ENCODE measurements around the gene ABHD8. TPM values are rescaled to one million over a fixed set of nuclear protein-coding genes. Genes with fewer than 3 reads are reported as not detected.
A peak's percentile ranks its signal among the peaks of the same experiment; 100 is the strongest.

The ABHD8 gene
- total RNA-seq, 3 donors from 2014 or later (not counting 1 experiment from before 2014, with no cell fraction given), result 7.5 to 10.0 (median 9.7) TPM

DNA sequence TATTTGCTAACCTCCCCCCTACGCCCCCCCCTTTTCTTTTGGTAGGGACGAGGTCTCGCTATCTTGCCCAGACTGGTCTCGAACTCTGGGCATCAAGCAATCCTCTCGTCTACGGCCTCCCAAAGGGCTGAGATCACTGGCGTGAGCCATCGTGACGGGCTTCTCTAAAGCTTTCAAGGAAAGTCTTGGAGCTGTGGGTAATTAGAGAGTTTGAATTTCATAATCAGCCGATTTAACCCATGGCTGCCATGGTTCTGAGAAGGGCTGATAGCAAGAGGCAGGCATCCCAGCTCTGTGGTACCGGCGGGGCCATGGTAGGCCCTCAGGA, 679 bp upstream of the ABHD8 start:
- H3K9me3 Mint-ChIP-seq, result no peaks in the 10 kb centered on the region
- no peak overlapping the region for H3K4me3 ChIP-seq (ENCODE audit: low read length)
- H3K27ac Mint-ChIP-seq, result peak overlapping the region in 1 of 2 donors; percentile 89
- no peaks in the 10 kb centered on the region for H3K27me3 ChIP-seq (ENCODE audit: control insufficient read depth, insufficient read depth, low read length)
- peak overlapping the region; percentile 78 for H3K4me3 Mint-ChIP-seq
- peaks cover 16 to 32% of the 10 kb centered on the region in 2 donors for H3K4me1 Mint-ChIP-seq
- H3K27me3 Mint-ChIP-seq (ENCODE audit: low read depth in 2 of 2), result no peaks in the 10 kb centered on the region
- DNase-seq (no peak), ATAC-seq (no peak)
- intact Hi-C loops (cut with micrococcal nuclease), result no loop called here
- no peak overlapping the region for H3K27ac ChIP-seq (ENCODE audit: low read length)
- peaks cover 40% of the 10 kb centered on the region for H3K4me1 ChIP-seq (ENCODE audit: control insufficient read depth, insufficient read depth, low read length)
- no peaks in the 10 kb centered on the region for H3K36me3 ChIP-seq (ENCODE audit: control insufficient read depth, insufficient read depth, low read length)
- 94% methylated on average over 12 of the region's 12 CpGs for WGBS (ENCODE audit: insufficient coverage)
- H3K9me3 ChIP-seq (ENCODE audit: control insufficient read depth, insufficient read depth, low read length), result no peaks in the 10 kb centered on the region
- H3K36me3 Mint-ChIP-seq, result no peaks in the 10 kb centered on the region
- TF ChIP-seq, protein P1, sequence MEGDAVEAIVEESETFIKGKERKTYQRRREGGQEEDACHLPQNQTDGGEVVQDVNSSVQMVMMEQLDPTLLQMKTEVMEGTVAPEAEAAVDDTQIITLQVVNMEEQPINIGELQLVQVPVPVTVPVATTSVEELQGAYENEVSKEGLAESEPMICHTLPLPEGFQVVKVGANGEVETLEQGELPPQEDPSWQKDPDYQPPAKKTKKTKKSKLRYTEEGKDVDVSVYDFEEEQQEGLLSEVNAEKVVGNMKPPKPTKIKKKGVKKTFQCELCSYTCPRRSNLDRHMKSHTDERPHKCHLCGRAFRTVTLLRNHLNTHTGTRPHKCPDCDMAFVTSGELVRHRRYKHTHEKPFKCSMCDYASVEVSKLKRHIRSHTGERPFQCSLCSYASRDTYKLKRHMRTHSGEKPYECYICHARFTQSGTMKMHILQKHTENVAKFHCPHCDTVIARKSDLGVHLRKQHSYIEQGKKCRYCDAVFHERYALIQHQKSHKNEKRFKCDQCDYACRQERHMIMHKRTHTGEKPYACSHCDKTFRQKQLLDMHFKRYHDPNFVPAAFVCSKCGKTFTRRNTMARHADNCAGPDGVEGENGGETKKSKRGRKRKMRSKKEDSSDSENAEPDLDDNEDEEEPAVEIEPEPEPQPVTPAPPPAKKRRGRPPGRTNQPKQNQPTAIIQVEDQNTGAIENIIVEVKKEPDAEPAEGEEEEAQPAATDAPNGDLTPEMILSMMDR (IDR thresholded peaks at IDR 0.05), result no peak

DNA sequence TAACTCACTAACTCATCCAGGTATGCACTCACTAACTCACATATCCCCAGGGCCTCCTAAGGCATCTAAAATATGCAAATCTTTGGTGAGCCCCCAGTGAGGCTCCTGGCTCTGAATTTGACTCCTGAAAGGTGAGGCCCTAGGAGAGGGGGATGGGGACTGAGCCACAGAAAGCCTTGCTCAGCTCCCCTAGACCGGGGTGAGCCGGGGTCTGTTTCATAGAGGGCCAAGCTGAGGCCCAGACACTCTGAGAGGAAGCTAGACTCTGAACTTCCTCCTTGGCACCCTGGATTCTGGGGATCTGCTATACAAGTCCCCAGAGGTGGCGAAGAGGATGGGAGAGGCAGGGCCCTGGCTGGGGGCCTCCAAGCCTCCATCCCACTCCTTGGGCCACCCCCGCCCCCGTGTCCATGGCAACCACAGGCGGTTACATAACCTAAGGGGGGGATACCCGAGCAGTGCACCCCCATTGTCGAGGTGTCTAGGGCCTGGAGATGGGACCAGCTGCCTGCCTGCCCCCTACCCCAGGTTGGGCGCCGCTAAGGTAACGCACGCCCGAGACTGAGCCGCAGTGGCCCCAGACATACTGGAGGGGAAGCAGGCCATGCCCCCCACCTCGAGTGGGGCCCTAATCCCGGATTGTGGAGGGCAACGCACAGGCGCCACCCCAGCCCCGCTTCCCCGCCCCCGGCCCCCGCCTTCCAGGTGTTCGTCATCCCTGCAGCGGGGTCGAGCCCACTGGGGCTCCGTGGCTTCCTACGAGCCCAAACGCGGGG, 646 bp downstream of the ABHD8 start:
- WGBS (ENCODE audit: insufficient coverage), result 13% methylated on average over 29 of the region's 29 CpGs
- ATAC-seq, result peak in 1 of 3 donors; percentile 2
- H3K27me3 Mint-ChIP-seq (ENCODE audit: low read depth in 2 of 2), result no peaks in the 10 kb centered on the region
- H3K9me3 Mint-ChIP-seq, result no peaks in the 10 kb centered on the region
- Histone ChIP-seq H3K27me3 (ENCODE audit: control insufficient read depth, insufficient read depth, low read length) (no peaks in the 10 kb centered on the region), H3K4me3 (ENCODE audit: low read length) (peak overlapping the region; percentile 44), H3K9me3 (ENCODE audit: control insufficient read depth, insufficient read depth, low read length) (peaks cover 3% of the 10 kb centered on the region), H3K36me3 (ENCODE audit: control insufficient read depth, insufficient read depth, low read length) (no peaks in the 10 kb centered on the region), H3K4me1 (ENCODE audit: control insufficient read depth, insufficient read depth, low read length) (peaks cover 39% of the 10 kb centered on the region), H3K27ac (ENCODE audit: low read length) (peak overlapping the region; percentile 51)
- DNase-seq, result peak in 1 of 2 donors; percentile 52
- no peaks in the 10 kb centered on the region for H3K36me3 Mint-ChIP-seq
- peaks cover 15 to 26% of the 10 kb centered on the region in 2 donors for H3K4me1 Mint-ChIP-seq
- peak overlapping the region in 1 of 2 donors; percentile 89 for H3K27ac Mint-ChIP-seq
- H3K4me3 Mint-ChIP-seq, result peak overlapping the region; percentile 78
- intact Hi-C loops (cut with micrococcal nuclease), result no loop called here
- TF ChIP-seq, protein P1 (IDR thresholded peaks at IDR 0.05), result no peak

DNA sequence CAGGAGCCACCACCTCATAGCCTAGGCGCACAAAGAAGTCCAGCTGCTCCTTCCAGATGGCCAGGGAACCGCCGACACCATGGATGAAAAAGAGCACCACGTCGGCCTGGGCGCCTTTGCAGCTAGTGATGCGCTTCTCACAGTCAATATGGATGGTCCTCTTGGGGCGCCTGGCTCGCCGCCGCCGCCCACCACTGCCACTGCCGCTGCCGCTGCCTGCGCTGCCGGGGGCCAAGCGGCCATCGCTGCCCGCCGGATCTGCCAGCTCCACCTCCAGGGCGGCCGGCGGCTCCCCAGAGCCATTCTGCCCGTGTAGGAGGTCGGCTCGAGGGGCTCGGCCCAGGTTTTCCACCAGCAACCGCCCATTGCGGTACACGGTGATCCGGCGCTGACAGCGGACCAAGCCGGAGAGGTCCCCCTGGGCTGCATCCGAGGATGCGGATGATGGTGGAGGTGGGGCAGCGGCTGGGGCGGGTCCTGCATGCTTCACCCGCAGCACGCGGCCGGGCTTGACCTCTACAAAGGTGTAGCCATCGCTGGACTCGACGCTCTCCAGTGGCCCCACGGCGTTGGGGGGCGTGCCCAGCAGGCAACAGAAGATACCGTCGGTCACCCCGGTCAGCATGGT, 2.1 kb downstream of the ABHD8 start:
- TF ChIP-seq, protein P1 (IDR thresholded peaks at IDR 0.05), result no peak
- Histone ChIP-seq H3K4me3 (ENCODE audit: low read length) (no peak overlapping the region), H3K9me3 (ENCODE audit: control insufficient read depth, insufficient read depth, low read length) (peaks cover 3% of the 10 kb centered on the region), H3K27ac (ENCODE audit: low read length) (no peak overlapping the region), H3K27me3 (ENCODE audit: control insufficient read depth, insufficient read depth, low read length) (no peaks in the 10 kb centered on the region), H3K4me1 (ENCODE audit: control insufficient read depth, insufficient read depth, low read length) (peaks cover 32% of the 10 kb centered on the region), H3K36me3 (ENCODE audit: control insufficient read depth, insufficient read depth, low read length) (no peaks in the 10 kb centered on the region)
- Mint-ChIP-seq H3K4me3 (peak overlapping the region; percentile 9), H3K4me1 (peaks cover 15 to 24% of the 10 kb centered on the region in 2 donors), H3K27me3 (ENCODE audit: low read depth in 2 of 2) (no peaks in the 10 kb centered on the region), H3K36me3 (no peaks in the 10 kb centered on the region), H3K9me3 (no peaks in the 10 kb centered on the region), H3K27ac (peak overlapping the region in 1 of 2 donors; percentile 89)
- ATAC-seq (no peak), DNase-seq (no peak)
- WGBS (ENCODE audit: insufficient coverage), result 96% methylated on average over 51 of the region's 51 CpGs
- intact Hi-C loops (cut with micrococcal nuclease), result no loop called here
